HL-60/S4 treated with retinoic acid at 250 ng/mL for 4 days and 3 days (cell line): ENCODE results near the gene ZFC3H1.
"Not testable (repeated sequence)": the region's sequence is repeated elsewhere in the genome, so short reads cannot be mapped to it uniquely, and the experiment has no call there.

Experiments
- in situ Hi-C: fragments of 300-500 bp; cut with MboI; formaldehyde crosslinking; loops from 2 replicates; pipeline ENCODE4 v1.7.0; 2022; ENCODE audit warnings: low sequenced_read_pairs

The ZFC3H1 gene

GRCh38 chr12:71663561-71664410, at the start of gene ZFC3H1, which contains the start of gene THAP2:
ZFC3H1 (minus strand) TSS chr12:71663848; CDS start chr12:71663610, 238 bp downstream.
THAP2 (plus strand) TSS chr12:71664301; CDS start chr12:71664510, 209 bp downstream.
- in situ Hi-C loops: no loop called here

- in situ Hi-C loops: no loop called here
Observed at GRCh38 chr12:71710276-71711125, 46.9 kb upstream of the ZFC3H1 start.

GRCh38 chr12:71708658-71709057, 45.0 kb upstream of the ZFC3H1 start:
- in situ Hi-C loops: no loop called here

GRCh38 chr12:71704920-71705319, 41.3 kb upstream of the ZFC3H1 start:
- in situ Hi-C loops: no loop called here

- in situ Hi-C loops: no loop called here
Observed at GRCh38 chr12:71703206-71703605, 39.6 kb upstream of the ZFC3H1 start.

- in situ Hi-C loops: no loop called here
Observed at GRCh38 chr12:71702590-71702989, 38.9 kb upstream of the ZFC3H1 start.

- in situ Hi-C loops: not testable (repeated sequence)
Observed at GRCh38 chr12:71702181-71702580, 38.5 kb upstream of the ZFC3H1 start.

- in situ Hi-C loops: no loop called here
Observed at GRCh38 chr12:71695782-71696181, 32.1 kb upstream of the ZFC3H1 start.

- in situ Hi-C loops: no loop called here
Observed at GRCh38 chr12:71694099-71694820, 30.6 kb upstream of the ZFC3H1 start.

GRCh38 chr12:71693651-71694050, 30.0 kb upstream of the ZFC3H1 start:
- in situ Hi-C loops: not testable (repeated sequence)

GRCh38 chr12:71693126-71693525, 29.5 kb upstream of the ZFC3H1 start:
- in situ Hi-C loops: no loop called here

- in situ Hi-C loops: no loop called here
Observed at GRCh38 chr12:71691504-71692129, 28.0 kb upstream of the ZFC3H1 start.

GRCh38 chr12:71688961-71689570, 25.4 kb upstream of the ZFC3H1 start:
- in situ Hi-C loops: no loop called here

- in situ Hi-C loops: not testable (repeated sequence)
Observed at GRCh38 chr12:71687172-71687571, 23.5 kb upstream of the ZFC3H1 start.

- in situ Hi-C loops: no loop called here
Observed at GRCh38 chr12:71686658-71687025, 23.0 kb upstream of the ZFC3H1 start.

- in situ Hi-C loops: no loop called here
Observed at GRCh38 chr12:71685914-71686657, 22.4 kb upstream of the ZFC3H1 start, which contains the start of gene TMEM19. TMEM19 (plus strand) TSS chr12:71686082; CDS start chr12:71686681, 599 bp downstream.

GRCh38 chr12:71685312-71685906, 21.8 kb upstream of the ZFC3H1 start:
- in situ Hi-C loops: no loop called here

GRCh38 chr12:71684081-71684480, 20.4 kb upstream of the ZFC3H1 start:
- in situ Hi-C loops: no loop called here

GRCh38 chr12:71683633-71684032, 20.0 kb upstream of the ZFC3H1 start:
- in situ Hi-C loops: no loop called here
